GM19438 (cell line): ENCODE data around the gene GTF2B.
A peak's percentile ranks its signal among the peaks of the same experiment; 100 is the strongest.
"Not testable (repeated sequence)": the region's sequence is repeated elsewhere in the genome, so short reads cannot be mapped to it uniquely, and the experiment has no call there.

Experiments
- ATAC-seq: cut with Tn5 transposase; IDR thresholded peaks from one replicate; pipeline ENCODE4 v1.9.1; 2021; ENCODE audit warnings: low read depth; ENCODE audit not compliant: unreplicated experiment

The GTF2B gene, protein sequence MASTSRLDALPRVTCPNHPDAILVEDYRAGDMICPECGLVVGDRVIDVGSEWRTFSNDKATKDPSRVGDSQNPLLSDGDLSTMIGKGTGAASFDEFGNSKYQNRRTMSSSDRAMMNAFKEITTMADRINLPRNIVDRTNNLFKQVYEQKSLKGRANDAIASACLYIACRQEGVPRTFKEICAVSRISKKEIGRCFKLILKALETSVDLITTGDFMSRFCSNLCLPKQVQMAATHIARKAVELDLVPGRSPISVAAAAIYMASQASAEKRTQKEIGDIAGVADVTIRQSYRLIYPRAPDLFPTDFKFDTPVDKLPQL

DNA sequence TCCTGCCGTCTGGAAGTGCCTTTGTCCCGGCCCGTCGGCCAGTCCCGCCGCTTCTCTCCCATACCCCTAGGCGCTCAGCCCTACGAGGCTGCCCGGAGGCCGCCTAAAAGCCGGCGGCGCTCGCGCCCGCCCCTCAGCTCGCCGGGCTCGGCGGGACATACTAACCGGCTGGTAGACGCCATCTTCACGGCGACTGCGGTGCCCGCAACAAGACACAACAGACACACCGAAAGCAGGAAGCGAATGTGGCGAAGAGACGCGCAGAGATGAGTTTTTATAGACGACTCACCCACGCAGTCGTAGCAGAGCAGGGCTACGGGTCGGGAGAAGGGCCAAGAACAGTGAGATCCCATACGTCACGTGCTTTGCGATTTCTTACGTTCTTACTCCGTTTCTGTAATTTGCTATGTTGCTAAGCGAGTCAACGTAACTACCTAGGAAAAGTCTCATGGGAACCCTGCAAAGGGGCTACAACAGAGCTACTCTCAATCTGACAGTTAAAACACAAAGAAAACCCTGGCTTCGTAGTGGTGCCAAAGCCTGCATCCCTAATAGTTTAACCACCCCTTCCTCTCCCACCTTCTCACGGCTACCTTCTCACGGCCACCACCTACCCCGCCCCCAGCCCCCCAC lies at the start of gene GTF2B:
TSS of gene GTF2B (minus strand) at position 250 of the 633 bp plus-strand sequence. CDS start at position 182, 68 bp downstream.
- peak; percentile 90 for ATAC-seq

- not testable (repeated sequence) for ATAC-seq
Observed at GRCh38 chr1:88938528-88938927, 47.2 kb upstream of the GTF2B start.

GRCh38 chr1:88936760-88937342 lies 45.5 kb upstream of the GTF2B start:
- no peak for ATAC-seq

DNA sequence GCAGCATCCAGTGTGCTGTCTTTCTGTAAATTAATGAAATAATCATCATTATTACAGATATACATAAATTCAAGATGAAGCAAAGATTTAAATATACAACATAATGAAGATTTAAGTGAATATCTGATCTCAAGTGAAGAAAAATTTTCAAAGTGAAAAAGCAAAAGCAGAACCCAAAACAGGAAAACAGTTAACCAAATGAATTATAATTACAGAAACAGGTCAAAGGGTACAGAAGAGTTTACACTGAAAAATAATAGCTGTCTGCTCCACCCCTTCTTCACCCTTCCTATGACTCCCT lies 44.8 kb upstream of the GTF2B start:
- ATAC-seq, result no peak

DNA sequence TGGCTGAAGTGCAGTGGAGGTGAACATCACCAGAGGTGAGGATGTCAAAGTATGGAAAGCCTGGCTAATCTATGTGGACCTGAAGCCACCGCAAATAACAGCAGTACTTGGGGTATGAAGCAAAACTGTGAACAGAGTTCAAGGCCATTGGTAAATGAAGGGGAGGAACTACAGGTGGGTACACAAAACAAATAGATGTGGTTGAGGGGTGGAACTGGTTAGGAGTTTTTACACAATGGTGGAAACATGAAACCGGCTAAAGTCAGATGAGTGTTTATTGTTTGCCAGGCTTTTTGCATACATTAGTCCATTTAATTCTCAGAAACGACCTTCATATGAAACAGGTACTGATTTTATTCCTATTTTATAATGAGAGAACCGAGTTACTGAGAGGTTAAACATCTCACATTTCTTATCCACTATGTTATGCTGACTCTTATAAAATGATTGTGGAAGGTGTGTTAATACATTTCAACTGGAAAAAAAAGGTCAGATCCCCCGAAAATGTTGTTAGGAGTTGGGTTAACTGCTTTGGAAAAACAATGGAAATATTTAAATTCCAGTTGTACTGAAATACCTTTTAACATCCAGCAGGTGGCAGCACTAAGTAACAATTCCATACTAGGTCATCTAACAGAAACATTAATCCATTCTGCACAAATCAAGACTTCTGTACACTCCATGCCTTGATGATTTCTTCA lies 44.3 kb upstream of the GTF2B start:
- no peak for ATAC-seq

- not testable (repeated sequence) for ATAC-seq
Observed at GRCh38 chr1:88930176-88930575, 38.8 kb upstream of the GTF2B start.

- no peak for ATAC-seq
Observed at GRCh38 chr1:88923224-88923623, 31.9 kb upstream of the GTF2B start.

GRCh38 chr1:88922214-88922613 lies 30.8 kb upstream of the GTF2B start:
- ATAC-seq, result no peak

DNA sequence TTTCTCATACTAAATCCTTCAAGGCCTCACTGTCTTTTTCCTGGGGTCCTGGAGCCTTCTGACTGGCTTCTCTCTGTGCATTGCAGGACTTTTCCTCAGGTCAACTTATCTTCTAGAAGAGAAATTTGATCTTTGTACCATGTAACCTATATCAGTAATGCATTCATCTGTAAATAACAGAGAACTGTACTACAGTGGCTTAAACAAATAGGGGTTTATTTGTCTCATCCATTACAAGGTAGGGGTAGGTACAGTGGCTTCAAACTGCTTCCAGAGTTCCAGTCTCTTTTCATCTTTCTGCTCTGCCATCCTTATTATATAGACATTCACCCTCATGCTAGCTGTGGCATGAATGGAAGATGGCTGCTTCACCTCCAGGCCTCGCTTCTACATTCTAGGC lies 29.5 kb upstream of the GTF2B start:
- no peak for ATAC-seq

DNA sequence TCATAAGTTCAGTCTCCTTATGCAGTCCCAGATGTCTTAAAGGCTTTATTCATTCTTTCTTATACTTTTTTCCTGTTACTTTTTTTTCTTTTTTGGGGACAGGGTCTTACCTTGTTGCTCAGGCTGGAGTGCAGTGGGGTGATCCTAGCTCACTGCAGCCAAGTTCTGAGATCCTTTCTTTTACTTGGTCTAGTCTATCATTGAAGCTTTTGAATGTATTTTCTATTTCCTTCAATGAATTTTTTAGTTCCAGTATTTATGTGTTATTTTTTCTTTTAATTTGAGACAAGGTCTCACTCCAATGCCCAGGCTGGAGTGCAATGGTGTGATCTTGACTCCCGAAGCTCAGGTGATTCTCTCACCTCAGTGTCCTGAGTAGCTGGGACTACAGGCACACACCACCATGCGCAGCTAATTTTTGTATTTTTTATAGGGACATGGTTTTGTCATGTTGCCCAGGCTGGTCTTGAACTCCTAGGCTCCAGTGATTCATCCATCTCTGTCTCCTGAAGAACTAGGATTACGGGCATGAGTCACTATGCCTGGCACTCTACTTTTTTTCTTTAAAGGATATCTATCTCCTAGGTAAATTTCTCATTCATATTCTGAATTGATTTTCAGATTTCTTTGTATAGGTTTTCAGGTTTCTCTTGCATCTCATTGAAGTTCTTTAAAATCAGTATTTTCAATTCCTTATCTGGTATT lies 26.1 kb upstream of the GTF2B start:
- ATAC-seq, result no peak

- no peak for ATAC-seq
Observed at GRCh38 chr1:88916883-88917282, 25.5 kb upstream of the GTF2B start.

GRCh38 chr1:88911800-88912199 lies 20.4 kb upstream of the GTF2B start:
- ATAC-seq, result not testable (repeated sequence)

DNA sequence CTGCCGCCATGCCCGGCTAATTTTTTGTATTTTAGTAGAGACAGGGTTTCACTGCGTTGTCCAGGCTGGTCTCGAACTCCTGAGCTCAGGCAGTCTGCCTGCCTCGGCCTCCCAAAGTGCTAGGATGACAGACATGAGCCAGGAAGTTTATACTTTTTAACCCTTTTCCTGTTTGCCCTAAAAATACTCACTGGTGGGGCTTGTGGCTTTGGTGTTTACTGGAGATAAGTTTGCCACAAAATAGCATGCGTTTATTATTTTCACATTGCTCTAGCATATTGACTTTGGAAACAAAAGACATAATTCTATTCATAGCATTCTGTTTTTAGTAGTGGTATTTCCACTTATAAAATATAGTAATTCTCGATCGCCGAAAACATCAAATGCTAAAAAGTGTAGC lies 19.8 kb upstream of the GTF2B start:
- ATAC-seq, result no peak

DNA sequence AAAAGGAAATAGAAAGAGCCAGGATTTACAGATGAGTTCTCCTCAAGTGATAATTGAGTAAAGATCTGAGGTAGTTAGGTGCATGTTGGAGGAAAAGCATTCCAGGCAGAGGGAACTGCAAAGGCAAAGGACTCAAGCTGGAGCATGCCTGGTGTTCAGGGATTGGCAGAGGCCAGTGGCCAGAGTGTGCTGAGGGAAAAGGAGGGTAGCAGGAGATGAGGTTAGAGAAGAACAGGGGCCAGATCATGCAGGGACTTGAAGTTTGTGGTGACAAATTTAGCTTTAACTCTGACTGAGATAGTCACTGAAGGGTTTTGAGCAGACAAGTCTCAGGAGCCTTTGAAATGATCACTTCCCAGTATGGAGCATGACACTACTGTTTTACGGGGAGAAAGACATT lies 19.0 kb upstream of the GTF2B start:
- ATAC-seq, result no peak

GRCh38 chr1:88900883-88901282 lies 9.5 kb upstream of the GTF2B start:
- no peak for ATAC-seq

DNA sequence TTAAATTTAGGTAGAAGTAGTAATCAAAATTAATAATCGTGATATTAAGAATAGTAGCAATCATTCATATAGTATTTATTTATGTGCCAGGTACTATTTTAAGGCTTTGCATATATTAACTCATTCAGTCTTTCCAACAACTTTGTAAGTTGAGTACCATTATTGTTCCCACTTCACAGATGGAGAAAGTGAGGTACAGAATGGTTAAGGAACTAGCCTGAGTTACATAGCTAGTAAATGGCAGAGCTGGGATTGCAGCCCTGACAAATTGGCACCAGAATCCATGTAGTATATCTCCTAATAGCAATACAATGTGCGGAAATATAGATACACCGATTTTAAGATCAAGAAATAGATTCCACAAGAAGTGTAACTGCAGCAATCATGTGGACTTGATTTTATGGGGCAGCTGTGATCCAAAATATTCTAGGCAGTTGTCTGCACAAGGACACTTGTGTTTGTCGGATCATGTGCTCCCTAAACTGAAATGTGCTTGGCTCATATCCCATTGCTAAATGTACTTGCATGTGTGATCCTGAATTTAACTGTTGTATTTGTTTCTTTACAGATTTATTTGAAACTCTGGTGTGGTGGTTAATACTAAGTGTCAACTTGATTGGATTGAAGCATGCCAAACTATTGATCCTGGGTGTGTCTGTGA lies 5.8 kb upstream of the GTF2B start:
- ATAC-seq, result no peak

GRCh38 chr1:88892357-88892877 lies 1.1 kb upstream of the GTF2B start:
- ATAC-seq, result no peak

- ATAC-seq, result no peak
Observed at GRCh38 chr1:88891951-88892340, 579 bp upstream of the GTF2B start.

DNA sequence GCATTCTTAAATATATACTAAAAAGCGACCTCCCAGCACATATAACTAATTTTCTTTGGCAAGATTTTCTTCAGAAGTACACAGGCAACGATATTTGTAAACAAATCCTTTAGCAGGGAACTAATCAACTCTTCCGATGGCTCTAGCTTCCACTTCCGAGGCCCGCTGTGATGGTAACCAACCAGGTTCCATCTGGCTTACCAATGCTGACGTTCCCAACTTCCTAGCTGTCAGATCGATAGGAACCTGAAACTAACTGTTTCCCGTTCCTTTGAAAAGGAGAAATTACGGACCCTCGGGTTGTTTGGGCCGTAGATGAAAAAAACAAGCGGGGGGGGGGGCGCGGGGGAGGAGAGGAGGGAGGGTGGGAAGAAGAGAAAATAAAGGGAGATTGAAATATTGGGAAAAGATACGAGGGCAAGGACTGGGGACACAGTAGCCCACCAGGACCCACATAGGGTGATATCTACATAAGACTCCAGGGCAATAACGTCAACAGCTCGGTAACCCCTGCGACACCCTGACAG lies 513 bp downstream of the GTF2B start:
- no peak for ATAC-seq

DNA sequence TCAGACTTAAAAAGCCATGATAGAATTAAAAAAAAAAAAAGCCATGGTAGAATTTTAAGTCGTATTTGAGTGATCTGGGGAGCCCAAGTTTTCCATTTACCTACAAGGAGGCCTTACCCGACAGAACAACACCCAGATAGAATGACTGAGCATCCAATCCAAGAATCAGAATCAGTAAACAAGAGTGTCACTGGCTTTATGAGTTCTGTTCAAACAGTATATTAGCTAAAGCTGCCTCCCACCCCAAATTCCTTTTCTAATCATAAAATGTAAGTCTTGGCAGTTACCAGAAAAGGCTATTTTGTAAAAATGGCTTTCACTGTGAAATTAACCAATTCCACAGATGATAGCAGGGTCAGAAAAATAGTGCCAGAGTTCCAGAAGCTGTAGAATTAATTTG lies 1.2 kb downstream of the GTF2B start:
- ATAC-seq, result no peak
